Skin epidermis (tissue), 12 donors: Measurements from ENCODE around the gene TALDO1.

Experiments
- H3K27ac ChIP-seq, 21 experiments: fragments of 200-600 bp; sonication (generic) in 11 of 21; one replicate each; pipeline ENCODE4 v1.5.0; 2020; ENCODE audit warnings: mild to moderate bottlenecking in 3 of 21, inconsistent platforms in 2 of 21, moderate library complexity in 2 of 21
- H3K4me3 ChIP-seq, 7 experiments: fragments of 200-600 bp; sonication (generic) in 2 of 7; one replicate each; pipeline ENCODE4 v1.5.0; 2020; ENCODE audit warnings: inconsistent platforms in 2 of 7, mild to moderate bottlenecking in 2 of 7, moderate library complexity in 1 of 7

TALDO1 gene

DNA sequence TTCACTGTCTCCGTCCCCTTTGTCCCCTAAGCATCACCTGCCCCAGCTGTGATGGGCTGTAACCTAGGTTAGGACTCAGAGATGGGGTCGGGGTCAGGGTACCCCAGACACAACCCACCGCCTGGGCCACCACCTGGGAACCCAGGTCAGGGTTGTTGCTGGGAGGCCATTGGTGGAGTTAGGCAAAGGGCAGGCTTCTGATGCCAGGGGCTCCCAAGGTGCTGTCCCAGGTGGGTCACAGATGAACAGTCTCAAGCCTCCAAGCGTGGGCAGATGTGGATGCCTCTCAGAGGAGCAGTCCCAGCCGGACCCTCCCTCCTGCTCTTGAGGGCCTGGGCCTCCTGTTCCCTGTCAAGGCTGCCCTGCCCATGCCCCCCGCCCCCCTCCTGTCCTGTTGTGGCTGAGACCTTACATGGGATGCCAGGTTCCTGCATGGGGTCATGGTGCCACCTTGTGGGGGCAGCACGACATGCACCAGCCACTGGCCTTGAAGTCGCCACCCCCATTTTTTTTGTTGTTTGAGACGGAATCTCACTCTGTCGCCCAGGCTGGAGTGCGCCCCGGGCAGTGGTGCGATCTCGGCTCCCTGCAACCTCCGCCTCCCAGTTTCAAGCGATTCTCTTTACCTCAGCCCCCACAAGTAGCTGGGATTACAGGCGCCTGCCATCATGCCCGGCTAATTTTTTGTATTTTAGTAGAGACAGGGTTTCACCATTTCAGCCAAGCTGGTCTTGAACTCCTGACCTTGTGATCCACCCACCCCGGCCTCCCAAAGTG lies 17.9 kb downstream of the TALDO1 start:
- Histone ChIP-seq H3K27ac (no peak overlapping the region), H3K4me3 (no peak overlapping the region)

DNA sequence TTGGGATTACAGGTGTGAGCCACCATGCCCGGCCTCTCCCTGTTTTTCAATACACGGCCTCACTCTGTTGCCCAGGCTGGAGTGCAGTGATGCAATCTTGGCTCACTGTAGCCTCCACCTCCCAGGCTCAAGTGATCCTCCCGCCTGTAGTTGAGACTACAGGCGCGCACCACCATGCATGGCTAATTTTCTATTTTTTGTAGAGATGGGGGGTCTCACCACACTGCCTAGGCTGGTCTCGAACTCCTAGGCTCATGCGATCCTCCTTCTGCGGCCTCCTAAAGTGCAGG lies 18.5 kb downstream of the TALDO1 start:
- H3K27ac ChIP-seq = no peak overlapping the region
- no peak overlapping the region for H3K4me3 ChIP-seq

DNA sequence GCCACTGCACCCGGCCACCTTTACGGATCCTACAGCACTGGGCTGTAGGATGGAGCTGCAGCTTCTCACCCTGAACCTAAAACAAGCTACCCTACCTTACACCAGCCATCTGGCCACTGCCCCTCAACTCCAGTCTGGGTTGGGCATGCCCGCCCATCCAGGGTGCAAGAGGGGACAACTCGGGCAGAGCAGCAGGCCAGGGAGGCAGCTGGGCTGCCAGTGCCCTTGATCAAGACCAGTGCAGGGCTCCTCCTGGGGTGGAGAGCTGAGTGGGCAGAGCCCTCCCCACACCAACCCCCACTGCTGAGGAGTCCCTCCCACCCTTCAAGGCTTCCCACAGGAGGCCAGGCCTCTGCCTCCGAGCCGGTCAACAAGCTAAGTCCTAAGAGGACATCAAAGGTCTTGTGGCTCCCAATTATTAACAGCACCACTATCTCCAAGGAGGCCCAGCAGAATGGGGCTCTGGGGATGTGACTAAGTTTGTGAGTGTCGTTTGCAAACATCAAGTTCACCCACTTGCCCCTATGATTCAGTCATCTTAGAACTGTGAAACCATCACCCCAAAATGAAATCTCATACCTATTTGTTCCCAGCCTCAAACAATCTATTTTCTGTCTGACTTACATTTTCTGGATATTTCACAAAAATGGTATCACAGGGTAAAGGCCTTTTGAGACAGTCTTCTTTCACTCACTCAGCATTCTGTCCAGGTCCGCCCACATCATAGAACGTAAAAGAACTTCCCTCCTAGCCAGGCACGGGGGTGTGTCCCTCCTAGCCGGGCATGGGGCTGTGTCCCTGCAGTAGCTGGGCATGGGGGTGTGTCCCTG lies 19.1 kb downstream of the TALDO1 start:
- Histone ChIP-seq H3K27ac (no peak overlapping the region), H3K4me3 (no peak overlapping the region)

DNA sequence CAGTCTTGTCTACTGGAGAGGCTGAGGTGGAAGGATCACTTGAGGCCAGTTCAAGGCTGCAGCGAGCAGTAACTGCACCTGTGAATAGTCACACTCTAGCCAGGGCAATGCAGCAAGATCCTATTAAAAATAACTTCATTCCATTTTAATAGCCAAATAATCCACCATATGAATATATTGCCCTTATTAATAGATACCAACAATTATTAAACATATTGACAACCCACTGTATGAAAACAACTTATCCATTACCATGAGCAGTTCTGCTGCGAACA lies 19.6 kb downstream of the TALDO1 start:
- no peak overlapping the region for H3K27ac ChIP-seq
- H3K4me3 ChIP-seq = no peak overlapping the region

DNA sequence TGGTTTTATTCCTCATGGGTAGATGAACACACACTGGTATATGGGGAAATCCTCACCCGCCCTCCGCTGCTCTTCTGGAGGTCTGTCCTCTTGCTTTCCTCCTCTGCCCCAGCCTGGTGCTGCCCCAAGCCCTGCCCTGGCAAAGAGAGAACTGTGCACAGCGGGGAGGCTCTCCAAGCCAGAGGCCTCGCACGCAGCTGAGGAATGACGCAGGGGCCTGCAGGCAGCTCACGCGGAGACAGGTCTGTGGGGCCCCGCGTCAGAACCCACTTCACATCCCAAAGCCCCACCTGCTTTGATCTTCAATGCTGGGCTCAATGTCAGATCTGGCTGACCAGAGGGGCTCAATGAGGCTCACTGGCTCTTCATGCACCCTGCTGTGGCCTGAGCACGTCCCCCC lies 20.0 kb downstream of the TALDO1 start:
- H3K27ac ChIP-seq = no peak overlapping the region
- no peak overlapping the region for H3K4me3 ChIP-seq

DNA sequence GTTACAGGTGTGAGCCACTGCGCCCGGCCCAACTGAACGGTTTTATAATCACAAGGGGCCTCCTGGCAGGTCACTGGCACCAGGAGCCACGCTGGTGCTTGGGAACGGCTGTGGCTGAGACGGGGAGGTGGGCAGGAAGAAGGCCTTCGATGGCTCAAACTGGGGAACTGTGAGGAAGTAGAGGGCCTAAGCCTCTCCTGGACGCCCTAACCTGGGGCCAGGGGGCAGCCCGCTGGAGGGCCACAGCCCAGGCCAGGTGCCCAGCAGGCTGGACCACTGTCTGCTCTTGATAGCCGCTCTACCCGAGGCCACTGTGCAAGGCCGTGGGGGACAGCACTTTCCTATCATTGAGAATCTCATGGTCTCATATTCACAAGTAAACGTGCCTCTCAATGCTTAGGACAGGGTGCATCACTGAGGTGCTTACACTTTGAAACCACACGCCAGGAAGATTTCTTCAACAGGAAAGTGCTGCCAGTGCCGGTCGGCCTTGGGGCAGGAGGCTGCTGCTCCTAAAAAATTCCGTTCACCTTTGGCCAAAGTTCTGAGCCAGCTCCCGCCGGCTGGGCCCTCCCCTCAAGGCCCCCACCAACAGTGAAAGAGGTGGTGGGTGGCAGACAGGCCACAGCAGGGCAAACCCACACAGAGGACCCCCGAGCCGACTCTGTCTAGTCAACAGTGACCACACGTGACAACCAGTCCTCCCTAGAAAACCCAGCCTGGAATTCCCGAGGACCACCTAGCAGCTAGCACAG lies 22.8 kb downstream of the TALDO1 start:
- H3K27ac ChIP-seq = no peak overlapping the region
- H3K4me3 ChIP-seq = no peak overlapping the region

DNA sequence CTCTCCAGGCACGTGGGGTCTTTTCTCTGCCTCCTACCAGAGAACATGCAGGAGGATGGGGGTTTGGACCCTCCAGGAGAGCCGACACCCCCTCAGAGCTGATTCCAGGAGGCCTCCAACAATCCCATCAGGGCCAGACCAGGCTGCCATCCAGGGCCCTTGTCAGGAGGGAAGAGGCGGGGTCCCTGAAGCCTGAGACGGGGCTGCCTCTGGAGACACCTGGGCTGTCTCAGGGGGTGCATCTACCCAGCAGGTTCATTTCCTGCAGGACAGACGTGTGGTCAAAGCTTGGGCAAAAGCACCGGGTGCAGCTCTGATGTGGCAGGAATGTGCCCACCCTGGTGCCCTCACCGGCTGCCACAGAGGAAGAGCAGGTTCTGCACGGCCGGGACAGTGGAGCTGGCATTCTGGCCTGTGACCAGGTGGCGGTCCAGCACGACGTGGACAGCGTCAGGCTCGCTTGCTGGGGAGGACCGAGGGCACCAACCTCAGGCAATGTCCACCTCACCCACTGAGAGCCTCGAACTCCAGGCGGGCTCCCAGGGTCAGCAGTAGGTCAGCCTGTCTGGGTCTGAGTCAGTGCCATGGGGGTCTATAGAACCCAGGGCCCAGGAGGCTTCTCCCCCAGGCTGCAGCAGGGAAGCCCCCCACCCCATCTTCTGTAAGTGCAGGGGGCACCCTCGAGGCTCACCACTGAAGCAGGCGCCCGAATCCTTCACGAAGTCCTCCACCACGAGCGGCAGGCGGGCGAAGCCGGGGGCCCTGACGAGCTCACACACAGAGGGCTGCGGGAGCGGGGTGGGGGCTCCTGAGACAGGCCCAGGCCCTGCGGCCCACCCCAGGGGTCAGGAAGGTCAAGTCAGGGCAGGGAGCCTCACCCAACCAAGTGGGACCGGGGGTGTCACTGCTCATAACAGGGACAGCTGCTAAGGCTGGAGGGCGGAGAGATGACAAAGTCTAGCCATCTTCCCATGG lies 23.7 kb downstream of the TALDO1 start:
- Histone ChIP-seq H3K4me3 (no peak overlapping the region), H3K27ac (no peak overlapping the region)

DNA sequence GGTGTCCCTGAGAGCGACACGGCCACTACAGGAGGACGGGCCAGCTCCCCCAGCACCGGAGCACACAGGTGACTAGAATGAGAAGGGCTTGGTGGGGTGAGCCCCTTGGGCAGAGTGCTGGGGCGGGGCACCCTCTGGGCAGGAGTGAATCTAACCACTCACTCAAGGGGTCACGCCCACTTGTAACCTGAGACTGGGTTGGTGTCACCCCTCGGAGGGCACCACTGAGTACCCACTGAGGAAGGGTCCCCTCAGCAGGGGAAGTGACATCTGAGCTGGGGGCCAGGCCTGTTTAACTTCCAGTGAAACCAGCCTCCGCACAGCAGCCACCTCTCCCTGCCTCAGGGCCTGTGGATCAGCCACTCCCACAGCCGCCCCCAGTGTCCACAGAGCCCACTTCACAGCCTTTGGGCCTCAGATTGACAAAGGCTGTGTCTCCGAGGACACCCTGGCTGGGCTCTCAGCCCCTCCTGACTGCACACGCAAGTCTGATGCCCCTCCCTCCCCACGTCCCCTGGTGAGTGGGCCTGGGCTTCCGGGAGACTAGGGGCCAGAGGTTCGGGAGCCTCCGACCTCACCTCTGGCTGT lies 24.4 kb downstream of the TALDO1 start:
- H3K27ac ChIP-seq = no peak overlapping the region
- no peak overlapping the region for H3K4me3 ChIP-seq

DNA sequence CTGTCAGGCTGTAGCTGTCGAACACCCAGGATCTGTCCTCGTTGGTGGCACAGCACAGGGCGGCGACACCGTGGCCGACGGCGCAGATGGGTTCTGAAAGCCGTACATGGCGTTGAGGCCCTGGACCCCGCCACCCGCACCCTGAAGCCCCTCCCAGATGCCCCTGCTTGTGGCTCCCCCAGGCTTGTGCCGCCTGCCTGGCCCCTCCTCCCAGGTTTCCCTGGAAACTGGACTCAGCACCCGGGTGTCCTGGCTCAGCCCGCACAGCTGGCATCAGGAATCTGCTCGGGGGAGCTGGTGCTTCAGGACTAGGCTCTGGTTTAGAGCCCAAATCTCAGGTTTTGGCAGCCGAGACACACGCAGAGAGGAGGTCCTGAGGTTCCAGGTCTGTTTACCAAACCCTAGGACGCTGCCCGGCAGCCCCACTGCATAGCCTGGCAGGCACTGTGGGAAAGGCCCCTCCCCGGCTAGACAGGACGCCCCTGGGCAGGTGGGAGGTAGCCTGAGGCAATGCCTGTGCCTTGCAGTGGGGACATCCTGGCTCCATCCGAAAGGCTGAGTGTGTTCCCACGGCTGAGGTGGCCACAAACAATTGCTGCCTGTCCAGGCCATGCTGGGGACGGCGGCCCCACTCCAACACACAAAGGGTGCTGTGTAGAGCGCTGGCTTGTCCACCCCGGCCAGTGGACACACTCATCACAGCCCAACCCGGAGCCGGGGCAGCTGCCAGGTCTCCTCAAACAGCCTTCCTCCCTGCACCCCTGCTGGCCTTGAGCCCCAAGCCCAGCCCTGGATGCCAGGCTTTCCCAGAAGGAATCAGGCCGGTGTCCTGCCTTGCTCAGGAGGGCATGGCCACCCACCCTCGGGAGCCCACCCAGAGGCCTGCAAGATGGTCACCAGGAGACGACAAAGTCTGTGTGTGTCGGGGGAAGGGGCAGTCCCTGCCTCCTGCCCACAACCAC lies 25.4 kb downstream of the TALDO1 start:
- H3K4me3 ChIP-seq = no peak overlapping the region
- H3K27ac ChIP-seq = no peak overlapping the region

DNA sequence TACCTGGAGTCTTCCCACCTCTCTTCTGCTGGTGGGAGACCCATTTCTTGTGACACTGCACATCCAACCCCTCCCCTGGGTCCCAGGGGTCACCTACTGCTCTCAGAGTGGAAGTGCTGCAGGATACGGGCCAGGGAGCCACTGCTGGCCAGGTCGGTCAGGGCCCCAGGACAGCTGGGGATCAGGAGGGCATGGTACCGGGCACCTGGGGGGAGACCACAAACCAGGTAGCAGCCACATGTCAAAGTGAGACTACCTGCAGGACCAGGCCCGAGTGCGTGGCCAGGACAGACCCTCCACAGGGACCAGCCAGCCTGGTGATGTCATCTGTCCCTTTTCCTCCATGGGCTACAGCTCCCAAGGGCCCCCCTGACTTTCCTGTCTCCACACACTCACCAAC lies 26.2 kb downstream of the TALDO1 start:
- no peak overlapping the region for H3K4me3 ChIP-seq
- H3K27ac ChIP-seq = no peak overlapping the region

DNA sequence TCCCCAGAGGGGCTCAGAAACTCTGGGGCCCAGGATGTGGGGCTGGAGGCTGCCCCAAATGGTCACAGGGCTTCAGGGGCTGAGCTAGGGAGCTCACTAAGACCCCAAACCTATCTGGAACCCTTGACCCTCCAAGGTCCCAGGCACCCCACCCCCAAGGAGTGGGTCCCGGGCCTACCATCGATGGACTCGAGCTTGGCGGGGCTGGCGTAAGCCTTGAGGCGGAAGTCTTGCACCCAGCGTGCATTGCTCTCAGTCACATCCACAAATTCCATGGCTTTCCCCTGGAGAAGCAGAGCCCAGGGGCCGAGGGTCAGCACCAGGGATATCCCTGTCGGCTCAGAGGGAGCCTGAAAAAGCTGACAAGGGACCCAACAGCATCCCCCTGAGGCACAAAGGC lies 26.6 kb downstream of the TALDO1 start:
- Histone ChIP-seq H3K27ac (no peak overlapping the region), H3K4me3 (no peak overlapping the region)

DNA sequence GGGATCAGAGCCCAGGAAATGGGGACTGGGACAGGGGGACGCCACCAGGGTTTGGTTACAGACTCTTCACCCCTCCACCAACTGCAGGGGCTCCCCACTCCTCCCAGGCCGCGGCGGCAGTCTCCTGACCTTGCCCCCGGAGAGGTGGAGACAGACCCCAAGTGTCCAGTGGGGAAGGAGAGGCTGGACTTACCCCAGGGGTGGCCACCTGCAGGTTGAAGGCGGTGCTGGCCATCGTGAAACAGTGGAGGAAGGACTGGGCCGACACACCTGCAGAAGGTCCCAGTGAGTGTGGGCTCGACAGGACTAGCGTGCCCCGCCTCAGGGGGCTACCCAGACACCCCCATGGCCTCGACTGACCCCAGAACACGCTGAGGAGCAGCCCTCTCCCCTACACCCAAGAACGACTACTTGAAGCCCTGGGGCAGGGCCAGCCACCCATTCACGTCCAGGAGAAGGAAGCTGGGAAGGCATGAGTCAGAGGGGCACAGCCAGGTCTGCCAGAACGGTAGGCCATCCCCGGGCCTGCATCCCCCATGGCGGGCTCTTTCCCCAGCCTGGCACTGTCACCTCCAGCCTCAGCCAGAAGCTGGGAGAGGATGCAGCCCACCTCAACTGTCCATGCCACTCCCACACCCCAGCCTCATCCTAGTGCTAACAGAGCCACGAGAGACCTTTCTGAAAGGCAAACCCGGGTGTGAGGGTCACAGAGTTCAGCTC lies 27.8 kb downstream of the TALDO1 start:
- H3K27ac ChIP-seq = peak overlapping the region in 2 of 21 experiments; percentile 24 to 58
- H3K4me3 ChIP-seq = no peak overlapping the region

DNA sequence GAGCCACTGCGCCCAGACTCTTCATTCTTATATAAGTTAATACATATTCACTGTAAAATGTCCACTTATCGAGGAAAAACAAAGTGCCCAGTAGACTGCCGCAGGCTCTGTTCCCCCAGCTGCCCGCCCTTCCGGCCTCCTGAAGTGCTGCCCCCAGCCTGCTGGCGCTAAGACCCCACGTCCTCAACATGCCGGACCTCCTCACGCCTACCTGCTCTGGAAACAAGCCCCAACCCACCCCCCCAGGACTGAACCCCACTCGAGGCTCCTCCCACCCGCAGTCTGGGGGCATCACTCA lies 28.9 kb downstream of the TALDO1 start:
- peak overlapping the region; percentile 57 to 91 (median 88) for H3K4me3 ChIP-seq
- peak overlapping the region in 18 of 21 experiments; percentile 78 to 97 (median 94) for H3K27ac ChIP-seq

DNA sequence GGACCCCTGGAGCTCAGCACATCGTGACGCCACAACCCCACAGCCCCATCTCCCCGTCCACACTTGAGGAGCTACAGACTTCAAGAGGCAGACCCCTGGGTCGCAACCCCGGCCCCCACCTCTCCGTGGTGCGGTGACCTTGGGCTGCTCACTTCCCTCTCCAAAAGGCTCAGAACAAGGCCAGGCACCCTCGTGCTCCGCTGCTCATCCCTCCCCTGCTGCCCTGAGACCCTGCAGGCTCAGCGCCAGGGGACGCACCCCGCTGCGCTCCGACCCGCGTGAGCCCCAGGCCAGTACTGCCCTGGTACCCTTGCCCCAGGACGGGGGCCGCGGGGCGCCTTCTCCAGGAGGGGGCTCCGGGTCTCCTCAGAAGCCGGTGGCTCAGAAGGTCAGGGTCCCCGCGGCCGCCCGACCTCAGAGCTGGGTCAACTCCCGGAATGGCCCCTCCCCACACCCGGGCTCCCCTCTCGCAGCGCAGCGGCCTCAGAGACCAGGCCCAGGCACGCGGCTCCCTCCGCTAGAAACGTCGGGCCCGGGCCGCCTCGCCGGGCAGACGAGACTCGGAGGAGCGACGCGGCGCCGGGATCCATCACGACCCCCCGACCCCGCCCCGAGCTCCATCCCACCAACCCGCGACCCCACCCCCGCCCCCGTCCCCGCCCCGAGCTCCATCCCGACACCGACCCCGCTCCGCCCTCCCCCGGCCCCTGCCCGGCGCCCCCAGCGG lies 29.5 kb downstream of the TALDO1 start:
- peak overlapping the region; percentile 57 to 91 (median 88) for H3K4me3 ChIP-seq
- peak overlapping the region; percentile 74 to 97 (median 93) for H3K27ac ChIP-seq

DNA sequence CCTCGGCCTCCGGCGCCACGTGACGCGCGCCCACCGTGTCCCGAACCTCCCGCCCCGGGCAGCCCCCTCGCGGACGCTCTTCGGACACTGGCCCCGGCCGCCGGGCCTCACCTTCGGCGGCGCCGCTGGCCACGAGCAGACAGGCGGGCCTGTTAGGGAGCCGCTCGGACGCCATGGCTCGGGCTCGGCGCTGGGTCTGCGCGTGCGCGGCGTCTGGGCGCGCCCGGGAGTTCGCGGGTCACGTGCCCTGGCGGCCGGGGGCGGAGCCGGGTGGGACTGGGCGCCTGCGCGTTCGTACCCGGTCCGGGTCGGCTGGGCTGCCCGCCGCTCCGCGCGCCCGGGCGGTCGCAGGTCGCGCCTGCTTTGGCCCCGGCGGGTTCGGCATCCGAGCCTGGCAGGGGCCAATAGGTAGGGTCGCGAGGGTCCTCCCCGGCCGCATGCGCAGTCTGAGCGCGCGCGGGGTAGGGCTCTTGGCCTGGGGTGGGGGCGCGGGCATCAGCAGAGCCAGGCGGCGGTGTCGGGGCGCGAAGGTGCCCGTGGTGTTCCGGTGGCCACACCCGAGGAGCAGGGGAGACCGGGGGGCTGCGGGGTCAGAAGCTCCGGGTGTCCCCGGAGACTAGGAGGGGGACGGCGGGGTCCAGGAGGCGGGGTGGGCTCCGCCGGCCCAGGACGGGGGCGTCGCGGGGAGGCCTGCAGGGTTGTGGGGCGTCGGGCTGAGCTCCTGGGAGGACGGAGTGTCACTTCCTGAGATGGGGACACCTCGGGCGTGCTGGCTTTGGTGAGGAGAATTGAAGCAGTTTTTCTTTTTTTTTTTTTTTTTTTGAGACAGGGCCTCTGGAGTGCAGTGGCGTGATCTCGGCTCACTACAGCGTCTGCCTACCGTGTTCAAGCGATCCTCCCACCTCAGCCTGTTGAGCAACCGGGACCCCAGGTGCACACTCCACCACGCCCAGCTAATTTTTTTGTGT lies 30.3 kb downstream of the TALDO1 start, which contains the start of gene GATD1:
GATD1 (minus strand) TSS at position 200 of the 968 bp plus-strand sequence; CDS start at position 175, 25 bp downstream.
- H3K4me3 ChIP-seq = peak within 1 kb of the TSS; percentile 57 to 91 (median 88)
- peak within 1 kb of the TSS; percentile 74 to 97 (median 93) for H3K27ac ChIP-seq
